Glomerular endothelial cell (primary cell): ENCODE data around the gene SOAT2. TPM values are rescaled to one million over a fixed set of nuclear protein-coding genes. Genes with fewer than 3 reads are reported as not detected.

Source experiments
- DNase-seq: peaks from one replicate; pipeline ENCODE4 v3.0.0-alpha.2; 2011; ENCODE audit warnings: low read depth, low spot score; ENCODE audit errors: extremely low read depth
- total RNA-seq: library from RNA; depleted of rRNA; stranded (reverse); fragments of >200 nt; gene quantifications from 2 replicates; pipeline ENCODE4 v1.2.3, GENCODE V29; 2015

Gene SOAT2
- total RNA-seq, 1 donor from 2014 or later = not detected

- no peak for DNase-seq
Measured at GRCh38 chr12:53064613-53065436, 38.5 kb upstream of the SOAT2 start.

GRCh38 chr12:53065470-53065869 lies 37.8 kb upstream of the SOAT2 start:
- DNase-seq = no peak

- no peak for DNase-seq
Measured at GRCh38 chr12:53065975-53066931, 37.0 kb upstream of the SOAT2 start.

- no peak for DNase-seq
Measured at GRCh38 chr12:53067074-53067992, 36.0 kb upstream of the SOAT2 start.

GRCh38 chr12:53067993-53068770 lies 35.1 kb upstream of the SOAT2 start:
- DNase-seq = no peak

- DNase-seq = no peak
Measured at GRCh38 chr12:53068811-53069585, 34.3 kb upstream of the SOAT2 start.

GRCh38 chr12:53069621-53070410 lies 33.5 kb upstream of the SOAT2 start:
- DNase-seq = no peak

GRCh38 chr12:53070877-53071492 lies 32.3 kb upstream of the SOAT2 start:
- DNase-seq = no peak

- no peak for DNase-seq
Measured at GRCh38 chr12:53071591-53072551, 31.4 kb upstream of the SOAT2 start.

GRCh38 chr12:53073881-53074280 lies 29.4 kb upstream of the SOAT2 start:
- no peak for DNase-seq

GRCh38 chr12:53074283-53074998 lies 28.8 kb upstream of the SOAT2 start:
- DNase-seq = no peak

GRCh38 chr12:53074999-53075370 lies 28.3 kb upstream of the SOAT2 start:
- DNase-seq = no peak

GRCh38 chr12:53076461-53076860 lies 26.8 kb upstream of the SOAT2 start:
- no peak for DNase-seq

- DNase-seq = no peak
Measured at GRCh38 chr12:53077030-53077429, 26.3 kb upstream of the SOAT2 start.

GRCh38 chr12:53078425-53079225 lies 24.7 kb upstream of the SOAT2 start:
- no peak for DNase-seq
